Kidney (tissue), 14 donors: ENCODE measurements around the gene DHH. TPM values are rescaled to one million over a fixed set of nuclear protein-coding genes. Genes with fewer than 3 reads are reported as not detected.

ENCODE experiments used
- DNase-seq, 5 donors: peaks; one replicate each; pipeline ENCODE4 v3.0.0-alpha.2; 2013 to 2020
- FAIRE-seq: peaks from 2 replicates; lab custom pipeline; 2012; peaks lifted over from hg19 to GRCh38; lab: Jason Lieb, UNC
- H3K27ac ChIP-seq, 2 donors: one replicate each; pipeline ENCODE4 v1.7.0; 2013; ENCODE audit warnings: low read depth in 2 of 2, low read length in 2 of 2, inconsistent platforms in 1 of 2
- H3K27me3 ChIP-seq: one replicate; pipeline ENCODE4 v1.7.1; 2013; ENCODE audit warnings: low read length, inconsistent platforms; ENCODE audit not compliant: control insufficient read depth, insufficient read depth
- H3K36me3 ChIP-seq, 3 donors: one replicate each; pipeline versions ENCODE4 v1.7.0 to v1.7.1; 2013; ENCODE audit warnings: low read length in 3 of 3, control low read depth in 1 of 3, inconsistent platforms in 1 of 3; ENCODE audit not compliant: insufficient read depth in 3 of 3, control insufficient read depth in 2 of 3
- H3K4me1 ChIP-seq, 3 donors: one replicate each; pipeline versions ENCODE4 v1.7.0 to v1.7.1; 2013; ENCODE audit warnings: low read length in 3 of 3, inconsistent platforms in 1 of 3, low read depth in 1 of 3; ENCODE audit not compliant: control insufficient read depth in 2 of 3, insufficient read depth in 2 of 3
- H3K4me3 ChIP-seq, 3 donors: one replicate each; pipeline versions ENCODE4 v1.7.0 to v1.8.1; 2013; ENCODE audit warnings: low read length in 3 of 3, control low read depth in 1 of 3, inconsistent platforms in 1 of 3
- H3K9ac ChIP-seq, 3 donors: one replicate each; pipeline versions ENCODE4 v1.7.0 to v1.7.1; 2013; ENCODE audit warnings: low read length in 3 of 3, control low read depth in 1 of 3, inconsistent platforms in 1 of 3
- H3K9me3 ChIP-seq, 3 donors: one replicate each; pipeline versions ENCODE4 v1.7.0 to v1.7.1; 2013; ENCODE audit warnings: low read length in 3 of 3, control low read depth in 1 of 3, inconsistent platforms in 1 of 3; ENCODE audit not compliant: control insufficient read depth in 2 of 3, insufficient read depth in 1 of 3
- intact Hi-C: fragments of 100-400 bp; cut with DNase I; formaldehyde crosslinking; loops from one replicate; pipeline ENCODE4 v1.11.1; 2022
- polyA plus RNA-seq: library from polyadenylated mRNA; stranded (reverse); fragments of 350-450 nt; fragmentation: Illumina TruSeq; extraction: RNeasy Lipid Tissue Mini Kit (QIAGEN cat#74804); gene quantifications from one replicate; pipeline ENCODE4 v1.2.3, GENCODE V29; 2014; ENCODE audit warnings: low read depth, low replicate concordance; ENCODE audit not compliant: insufficient read depth
- total RNA-seq: library from RNA; stranded (reverse); fragmentation: NEBNext Ultra II Directional; extraction: Animal tissue kit (Norgen Biotek cat#: 25700); gene quantifications from one replicate; pipeline ENCODE4 v1.2.1, GENCODE V29; 2021
- TF ChIP-seq, protein P1 (sequence below): IDR thresholded peaks from 3 replicates; pipeline ENCODE4 v1.5.1; 2012; ENCODE audit warnings: mild to moderate bottlenecking, moderate library complexity, borderline replicate concordance; ENCODE audit not compliant: insufficient read depth; ENCODE audit errors: extremely low read depth
- donor health status: control.
- donor health status: control.
- donor health status: control.
- donor health status: control.
- donor health status: control.
- donor health status: DM: yes; HTN: yes; CAD: no.
- donor health status: Normal renal cell carcinoma (clear cell type).

The DHH gene
- total and polyA plus RNA-seq, 2 donors from 2014 or later = 0.54 to 1.6 TPM

DNA sequence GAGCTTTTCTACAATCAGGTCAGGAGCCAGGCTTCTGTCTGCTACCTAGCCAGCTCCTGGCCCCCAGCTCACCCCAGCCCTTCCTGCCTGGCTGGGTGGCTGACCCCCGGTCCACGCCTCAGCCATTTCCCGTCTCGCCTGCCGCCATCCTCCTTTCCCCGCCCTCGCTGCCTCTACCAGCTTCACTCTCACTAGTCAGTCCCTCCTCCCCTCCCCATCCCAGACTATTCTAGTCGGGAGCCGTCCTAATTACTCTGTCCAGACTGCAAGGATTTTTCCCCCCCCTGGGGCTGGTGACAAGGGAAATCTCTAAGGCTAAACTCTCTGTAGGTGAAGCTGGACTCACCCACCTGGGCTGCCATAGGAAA, 825 bp downstream of the DHH start:
- H3K9me3 ChIP-seq = no peaks in the 10 kb centered on the region
- intact Hi-C loops = no loop called here
- FAIRE-seq (no peak), DNase-seq (peak in 3 of 5 donors; percentile 25 to 51 (median 47))
- H3K4me3 ChIP-seq = no peak overlapping the region
- H3K27me3 ChIP-seq = peaks cover 41% of the 10 kb centered on the region
- H3K27ac ChIP-seq = no peak overlapping the region
- peaks cover 0 to 13% (median 11%) of the 10 kb centered on the region in 3 donors for H3K36me3 ChIP-seq
- peaks cover 0 to 29% (median 4%) of the 10 kb centered on the region in 3 donors for H3K4me1 ChIP-seq
- TF ChIP-seq, protein P1, sequence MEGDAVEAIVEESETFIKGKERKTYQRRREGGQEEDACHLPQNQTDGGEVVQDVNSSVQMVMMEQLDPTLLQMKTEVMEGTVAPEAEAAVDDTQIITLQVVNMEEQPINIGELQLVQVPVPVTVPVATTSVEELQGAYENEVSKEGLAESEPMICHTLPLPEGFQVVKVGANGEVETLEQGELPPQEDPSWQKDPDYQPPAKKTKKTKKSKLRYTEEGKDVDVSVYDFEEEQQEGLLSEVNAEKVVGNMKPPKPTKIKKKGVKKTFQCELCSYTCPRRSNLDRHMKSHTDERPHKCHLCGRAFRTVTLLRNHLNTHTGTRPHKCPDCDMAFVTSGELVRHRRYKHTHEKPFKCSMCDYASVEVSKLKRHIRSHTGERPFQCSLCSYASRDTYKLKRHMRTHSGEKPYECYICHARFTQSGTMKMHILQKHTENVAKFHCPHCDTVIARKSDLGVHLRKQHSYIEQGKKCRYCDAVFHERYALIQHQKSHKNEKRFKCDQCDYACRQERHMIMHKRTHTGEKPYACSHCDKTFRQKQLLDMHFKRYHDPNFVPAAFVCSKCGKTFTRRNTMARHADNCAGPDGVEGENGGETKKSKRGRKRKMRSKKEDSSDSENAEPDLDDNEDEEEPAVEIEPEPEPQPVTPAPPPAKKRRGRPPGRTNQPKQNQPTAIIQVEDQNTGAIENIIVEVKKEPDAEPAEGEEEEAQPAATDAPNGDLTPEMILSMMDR = no peak
- H3K9ac ChIP-seq = no peak overlapping the region

DNA sequence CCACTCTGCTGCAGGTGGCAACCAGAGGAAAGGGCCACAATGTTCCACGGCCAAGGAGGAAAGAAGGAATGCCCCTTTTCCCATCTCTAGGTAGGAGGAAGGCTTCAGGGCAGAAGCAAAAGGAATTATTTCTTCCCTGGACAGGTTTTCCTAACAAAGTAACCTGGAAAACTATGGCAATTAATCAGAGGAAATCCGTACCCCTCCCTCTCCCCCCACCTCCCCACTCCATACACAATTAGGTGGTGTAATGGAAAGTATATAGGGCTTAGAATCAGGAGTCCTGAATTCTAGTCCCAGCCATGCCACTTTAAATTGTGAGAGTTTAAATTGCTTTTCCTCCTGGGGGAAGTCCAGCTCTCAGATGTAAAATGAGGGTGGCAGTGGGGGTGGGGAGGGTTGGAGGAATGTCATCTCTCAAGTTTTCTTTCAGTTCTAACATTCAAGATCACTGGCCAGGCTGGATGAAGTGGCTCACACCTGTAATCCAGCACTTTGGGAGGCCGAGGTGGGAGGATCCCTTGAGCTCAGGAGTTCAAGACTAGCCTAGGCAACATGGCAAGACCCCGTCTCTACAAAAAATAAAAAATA, 1.7 kb downstream of the DHH start:
- Histone ChIP-seq H3K9ac (no peak overlapping the region), H3K27me3 (peaks cover 44% of the 10 kb centered on the region), H3K9me3 (no peaks in the 10 kb centered on the region), H3K27ac (no peak overlapping the region), H3K4me1 (peaks cover 0 to 34% (median 4%) of the 10 kb centered on the region in 3 donors), H3K36me3 (peaks cover 0 to 11% (median 9%) of the 10 kb centered on the region in 3 donors), H3K4me3 (no peak overlapping the region)
- intact Hi-C loops = no loop called here
- FAIRE-seq (no peak), DNase-seq (no peak)
- TF ChIP-seq, protein P1 = no peak

DNA sequence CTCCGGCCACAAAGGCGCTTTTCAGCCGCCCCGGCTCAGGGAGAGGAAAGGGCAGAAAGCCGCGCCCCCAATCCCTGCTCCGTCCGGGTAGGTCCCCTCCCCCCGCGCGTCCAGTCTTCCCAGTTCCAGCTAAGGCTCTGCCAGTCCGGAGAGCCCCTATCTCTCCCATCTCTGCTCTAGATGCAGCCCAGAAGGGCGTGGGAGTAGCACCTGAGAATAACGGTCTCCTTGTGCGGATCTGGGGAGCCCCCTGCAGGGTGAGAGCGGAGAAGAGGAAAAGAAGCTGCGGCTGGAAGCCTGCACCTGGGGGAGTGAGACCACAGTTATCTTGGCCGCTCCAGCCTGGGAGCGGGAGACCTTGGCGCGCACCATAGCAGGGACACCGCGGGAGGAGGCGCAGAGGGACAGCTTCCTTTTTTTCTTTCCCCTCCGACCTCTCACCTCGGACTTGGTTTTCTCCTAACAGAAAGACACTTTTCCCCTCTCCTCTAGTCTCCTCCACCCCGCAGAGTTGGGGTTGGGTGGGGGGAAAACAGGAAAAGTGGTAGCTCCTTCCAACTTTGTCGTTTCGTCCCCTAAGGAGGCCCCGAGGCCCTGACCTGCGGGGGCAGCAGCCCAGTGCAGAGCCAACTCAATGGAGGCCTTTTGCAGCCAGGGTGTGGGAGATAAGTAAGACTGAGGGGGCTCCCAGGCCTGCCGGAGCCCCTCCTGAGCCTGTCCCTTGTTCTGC, 2.4 kb downstream of the DHH start:
- H3K36me3 ChIP-seq = peaks cover 0 to 6% (median 3%) of the 10 kb centered on the region in 3 donors
- H3K9me3 ChIP-seq = no peaks in the 10 kb centered on the region
- TF ChIP-seq, protein P1 = peak; percentile 6
- DNase-seq (peak in 4 of 5 donors; percentile 81 to 87 (median 84)), FAIRE-seq (no peak)
- H3K27me3 ChIP-seq = peaks cover 44% of the 10 kb centered on the region
- no peak overlapping the region for H3K9ac ChIP-seq
- H3K27ac ChIP-seq = no peak overlapping the region
- H3K4me3 ChIP-seq = no peak overlapping the region
- peaks cover 0 to 34% (median 4%) of the 10 kb centered on the region in 3 donors for H3K4me1 ChIP-seq
- intact Hi-C loops = no loop called here
